Measurements from ENCODE around the gene PAPSS1. TPM values are rescaled to one million over a fixed set of nuclear protein-coding genes. Genes with fewer than 3 reads are reported as not detected.

Gene PAPSS1
- total RNA-seq, 3 donors from 2014 or later (not counting 1 experiment from before 2014, with no cell fraction given) = 10.2 to 21.3 (median 12.9) TPM

DNA sequence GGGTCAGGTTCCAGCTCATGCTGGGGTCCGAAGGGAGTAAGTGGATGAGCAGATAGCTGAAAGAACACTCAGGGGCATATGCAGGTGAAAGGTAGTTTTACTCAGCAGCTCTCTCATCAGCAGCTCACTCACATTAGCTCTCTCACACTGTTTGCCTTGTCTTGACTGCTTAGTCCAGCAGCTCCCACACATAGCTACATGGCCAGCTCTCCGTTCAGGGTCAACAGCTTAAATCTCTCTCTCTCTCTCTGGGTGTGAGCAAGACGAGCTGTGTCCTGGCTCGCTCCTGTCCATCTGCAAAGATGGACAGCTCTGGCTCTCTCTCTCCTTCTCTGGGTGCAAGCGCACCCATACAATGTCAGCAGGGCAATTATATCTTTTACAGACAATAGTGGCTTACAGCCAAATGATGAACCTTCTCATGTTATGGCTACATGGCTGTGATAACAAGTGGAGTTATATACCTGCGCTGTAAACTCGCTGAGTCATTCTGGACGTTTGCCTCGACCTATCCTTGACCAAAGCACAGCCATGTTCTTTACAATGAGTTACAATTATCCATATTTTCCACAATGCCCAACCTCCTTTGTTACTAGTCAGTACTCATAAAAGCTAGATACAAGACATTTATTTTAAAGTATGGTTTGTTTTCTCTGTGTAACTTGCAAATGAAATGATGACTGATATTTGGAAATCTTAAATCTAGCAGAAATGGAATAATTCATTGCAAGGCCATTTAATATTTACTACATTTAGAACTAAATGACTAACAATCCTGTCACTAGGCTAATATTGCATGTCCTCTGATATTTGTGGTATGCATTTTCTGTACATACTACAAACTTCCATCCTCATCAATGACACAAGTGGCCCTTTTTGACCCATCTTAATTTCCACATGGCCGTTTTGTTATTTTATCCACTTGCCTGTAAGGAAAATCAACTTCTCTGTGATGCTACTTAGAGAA is 9.3 kb downstream of the PAPSS1 start:
- Histone ChIP-seq H3K4me1 (ENCODE audit: control insufficient read depth, insufficient read depth, low read length) (peaks cover 4% of the 10 kb centered on the region), H3K36me3 (ENCODE audit: control insufficient read depth, insufficient read depth, low read length) (no peaks in the 10 kb centered on the region), H3K4me3 (ENCODE audit: low read length) (no peak overlapping the region), H3K9me3 (ENCODE audit: control insufficient read depth, insufficient read depth, low read length) (peaks cover 11% of the 10 kb centered on the region), H3K27ac (ENCODE audit: low read length) (no peak overlapping the region), H3K27me3 (ENCODE audit: control insufficient read depth, insufficient read depth, low read length) (no peaks in the 10 kb centered on the region)
- no peak overlapping the region for H3K27ac Mint-ChIP-seq
- TF ChIP-seq CTCF (IDR thresholded peaks at IDR 0.05) = no peak
- peaks cover 2 to 4% of the 10 kb centered on the region in 2 donors for H3K9me3 Mint-ChIP-seq
- peaks cover 5 to 11% of the 10 kb centered on the region in 2 donors for H3K4me1 Mint-ChIP-seq
- 94% methylated on average over 10 of the region's 10 CpGs for WGBS (ENCODE audit: insufficient coverage)
- ATAC-seq = no peak
- no peak for DNase-seq
- H3K4me3 Mint-ChIP-seq = no peak overlapping the region
- no peaks in the 10 kb centered on the region for H3K27me3 Mint-ChIP-seq (ENCODE audit: low read depth in 2 of 2)
- peaks cover 7% of the 10 kb centered on the region for H3K36me3 Mint-ChIP-seq
- intact Hi-C loops (cut with micrococcal nuclease) = no loop called here

GRCh38 chr4:107709916-107710315 is 10.1 kb downstream of the PAPSS1 start:
- Mint-ChIP-seq H3K27ac (no peak overlapping the region), H3K27me3 (ENCODE audit: low read depth in 2 of 2) (no peaks in the 10 kb centered on the region), H3K36me3 (peaks cover 16% of the 10 kb centered on the region), H3K4me3 (no peak overlapping the region), H3K9me3 (peaks cover 4 to 7% of the 10 kb centered on the region in 2 donors), H3K4me1 (peaks cover 5 to 11% of the 10 kb centered on the region in 2 donors)
- no peak overlapping the region for H3K4me3 ChIP-seq (ENCODE audit: low read length)
- H3K36me3 ChIP-seq (ENCODE audit: control insufficient read depth, insufficient read depth, low read length) = no peaks in the 10 kb centered on the region
- H3K9me3 ChIP-seq (ENCODE audit: control insufficient read depth, insufficient read depth, low read length) = peaks cover 15% of the 10 kb centered on the region
- intact Hi-C loops (cut with micrococcal nuclease) = no loop called here
- TF ChIP-seq CTCF (IDR thresholded peaks at IDR 0.05) = no peak
- 80% methylated on average over 1 of the region's 1 CpG for WGBS (ENCODE audit: insufficient coverage)
- no peak overlapping the region for H3K27ac ChIP-seq (ENCODE audit: low read length)
- ATAC-seq (no peak), DNase-seq (no peak)
- peaks cover 4% of the 10 kb centered on the region for H3K4me1 ChIP-seq (ENCODE audit: control insufficient read depth, insufficient read depth, low read length)
- H3K27me3 ChIP-seq (ENCODE audit: control insufficient read depth, insufficient read depth, low read length) = no peaks in the 10 kb centered on the region

DNA sequence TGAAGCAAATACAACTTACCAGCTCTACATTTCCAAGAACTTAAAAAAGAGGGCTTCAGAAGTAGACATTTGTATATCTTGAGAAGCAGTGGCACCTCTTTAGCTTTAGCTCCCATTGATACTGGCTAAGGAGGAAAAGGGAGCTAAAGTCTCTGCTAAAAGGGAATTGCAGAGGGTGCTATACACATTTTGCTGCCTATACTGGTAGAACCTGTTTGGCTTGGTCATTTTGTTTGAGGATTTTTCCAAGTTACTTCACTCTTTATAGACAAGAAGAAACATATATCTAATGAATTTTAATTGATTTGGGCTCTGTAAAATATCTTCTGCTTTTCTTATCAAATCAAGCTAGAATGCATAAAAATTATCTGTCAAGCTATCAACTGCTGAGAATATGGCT is 11.8 kb downstream of the PAPSS1 start:
- H3K27me3 Mint-ChIP-seq (ENCODE audit: low read depth in 2 of 2) = no peaks in the 10 kb centered on the region
- TF ChIP-seq CTCF (IDR thresholded peaks at IDR 0.05) = no peak

More for the DNA sequence above, 11.8 kb downstream of the PAPSS1 start:
- H3K36me3 ChIP-seq (ENCODE audit: control insufficient read depth, insufficient read depth, low read length) = no peaks in the 10 kb centered on the region
- no peaks in the 10 kb centered on the region for H3K27me3 ChIP-seq (ENCODE audit: control insufficient read depth, insufficient read depth, low read length)
- H3K27ac ChIP-seq (ENCODE audit: low read length) = no peak overlapping the region
- intact Hi-C loops (cut with micrococcal nuclease) = no loop called here
- H3K4me3 ChIP-seq (ENCODE audit: low read length) = no peak overlapping the region
- H3K9me3 Mint-ChIP-seq = peaks cover 4 to 7% of the 10 kb centered on the region in 2 donors
- no peak overlapping the region for H3K27ac Mint-ChIP-seq
- no peak overlapping the region for H3K4me3 Mint-ChIP-seq
- H3K36me3 Mint-ChIP-seq = peaks cover 16% of the 10 kb centered on the region
- DNase-seq = no peak
- H3K4me1 ChIP-seq (ENCODE audit: control insufficient read depth, insufficient read depth, low read length) = peaks cover 4% of the 10 kb centered on the region
- H3K9me3 ChIP-seq (ENCODE audit: control insufficient read depth, insufficient read depth, low read length) = peaks cover 15% of the 10 kb centered on the region
- peaks cover 5 to 13% of the 10 kb centered on the region in 2 donors for H3K4me1 Mint-ChIP-seq
- no peak for ATAC-seq
